GM19467 (cell line): ENCODE measurements around the gene IBA57.

ENCODE experiments used
- ATAC-seq: cut with Tn5 transposase; IDR thresholded peaks from one replicate; pipeline ENCODE4 v1.9.1; 2021; ENCODE audit warnings: mild to moderate bottlenecking, moderate library complexity; ENCODE audit not compliant: unreplicated experiment

IBA57 gene

DNA sequence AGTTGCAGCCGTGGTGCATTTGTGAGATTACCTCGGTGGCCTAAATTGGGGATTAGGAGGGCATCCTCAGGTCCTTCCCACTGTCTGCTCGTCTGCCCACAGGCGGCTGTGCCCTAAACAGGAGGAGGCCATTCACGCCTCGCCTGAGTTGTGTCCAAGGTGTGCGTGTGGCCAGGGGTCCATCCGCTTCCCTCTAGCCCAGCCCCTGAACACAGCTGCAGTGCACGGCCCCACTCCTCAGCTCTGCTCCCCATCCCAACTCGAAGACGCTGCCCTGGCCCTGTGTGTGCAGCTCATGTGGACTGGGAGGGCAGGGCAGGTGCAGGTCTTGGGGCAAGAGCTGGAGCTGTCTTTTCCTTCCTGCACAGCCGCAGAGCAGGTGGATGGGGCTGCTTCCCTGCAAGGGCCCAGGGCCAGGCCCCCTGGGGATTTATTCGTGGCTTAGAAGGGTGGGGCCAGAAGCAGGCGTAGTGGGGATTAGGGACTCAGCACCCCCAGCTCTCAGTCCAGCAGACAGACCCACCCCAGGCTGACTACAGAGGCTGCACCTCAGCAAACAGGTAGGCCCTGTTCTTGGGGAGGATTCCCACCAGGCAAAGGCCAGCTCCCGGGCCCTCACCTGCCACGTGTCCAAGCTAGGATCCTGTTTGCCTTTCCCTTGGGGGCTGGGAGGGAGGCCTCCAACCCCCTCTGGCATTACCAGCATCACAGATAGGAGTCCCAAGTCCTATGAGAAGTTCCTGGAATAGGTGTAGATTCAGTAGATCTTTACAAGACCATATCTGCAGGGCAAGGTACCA, 21.2 kb upstream of the IBA57 start:
- no peak for ATAC-seq

DNA sequence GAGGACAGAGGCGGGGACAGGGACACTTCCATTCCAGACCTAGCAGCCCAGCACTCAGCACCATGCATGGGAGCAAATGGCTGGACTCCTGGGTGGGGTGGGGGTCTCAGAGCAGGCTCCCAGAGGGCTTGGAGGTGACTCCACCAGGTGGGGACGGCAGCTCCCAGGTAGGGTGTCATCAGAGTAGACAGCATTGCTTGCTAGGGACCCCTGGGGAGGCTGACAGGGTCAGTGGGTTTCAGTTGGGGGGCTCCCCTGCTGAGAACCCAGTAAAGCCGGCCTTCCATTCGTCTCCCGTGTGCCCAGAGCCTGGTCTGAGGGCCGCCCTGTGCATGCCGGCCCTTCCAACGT, 20.6 kb upstream of the IBA57 start:
- ATAC-seq = no peak

GRCh38 chr1:228145463-228146416, 19.9 kb upstream of the IBA57 start:
- ATAC-seq = no peak

- ATAC-seq = no peak
These were observed 19.0 kb upstream of the IBA57 start for GRCh38 chr1:228146417-228147150.

DNA sequence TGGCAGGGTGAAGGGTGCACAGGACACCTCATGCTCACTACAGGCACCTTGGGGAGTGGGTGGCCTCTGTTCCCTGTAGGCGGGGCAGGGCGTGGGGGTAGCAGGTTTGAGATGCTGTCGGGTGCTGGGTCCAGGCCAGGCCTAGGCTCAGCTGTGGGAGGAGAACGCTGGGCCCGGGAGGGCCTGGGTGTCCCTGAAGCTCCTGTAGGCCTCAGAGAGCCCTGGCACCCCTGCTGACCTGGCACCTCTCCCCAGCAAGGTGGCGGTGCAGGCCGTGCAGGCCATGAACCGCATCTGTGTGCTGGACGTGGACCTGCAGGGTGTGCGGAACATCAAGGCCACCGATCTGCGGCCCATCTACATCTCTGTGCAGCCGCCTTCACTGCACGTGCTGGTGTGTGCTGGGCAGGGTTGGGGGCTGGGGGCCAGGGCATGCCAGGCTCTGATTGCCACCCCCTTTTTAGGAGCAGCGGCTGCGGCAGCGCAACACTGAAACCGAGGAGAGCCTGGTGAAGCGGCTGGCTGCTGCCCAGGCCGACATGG, 18.4 kb upstream of the IBA57 start:
- ATAC-seq = no peak

DNA sequence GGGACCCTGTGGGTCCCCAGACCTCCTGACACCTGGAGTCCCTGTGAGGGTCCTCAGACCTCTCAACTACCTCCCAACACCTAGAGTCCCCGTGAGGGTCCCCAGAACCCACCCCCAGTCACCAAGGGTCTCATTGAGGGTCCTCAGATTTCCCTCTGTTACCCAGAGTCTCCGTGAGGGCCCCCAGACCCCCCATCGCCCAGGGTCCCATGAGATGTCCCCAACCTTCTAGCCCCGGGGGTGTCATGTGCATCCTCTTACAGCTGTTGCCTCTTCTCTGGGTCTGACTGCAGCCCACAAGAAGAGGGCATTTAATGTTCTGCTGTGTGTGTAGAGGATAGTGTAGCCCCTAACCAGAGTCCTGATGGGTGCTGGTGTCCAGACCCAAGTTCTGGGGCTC, 17.8 kb upstream of the IBA57 start:
- no peak for ATAC-seq

DNA sequence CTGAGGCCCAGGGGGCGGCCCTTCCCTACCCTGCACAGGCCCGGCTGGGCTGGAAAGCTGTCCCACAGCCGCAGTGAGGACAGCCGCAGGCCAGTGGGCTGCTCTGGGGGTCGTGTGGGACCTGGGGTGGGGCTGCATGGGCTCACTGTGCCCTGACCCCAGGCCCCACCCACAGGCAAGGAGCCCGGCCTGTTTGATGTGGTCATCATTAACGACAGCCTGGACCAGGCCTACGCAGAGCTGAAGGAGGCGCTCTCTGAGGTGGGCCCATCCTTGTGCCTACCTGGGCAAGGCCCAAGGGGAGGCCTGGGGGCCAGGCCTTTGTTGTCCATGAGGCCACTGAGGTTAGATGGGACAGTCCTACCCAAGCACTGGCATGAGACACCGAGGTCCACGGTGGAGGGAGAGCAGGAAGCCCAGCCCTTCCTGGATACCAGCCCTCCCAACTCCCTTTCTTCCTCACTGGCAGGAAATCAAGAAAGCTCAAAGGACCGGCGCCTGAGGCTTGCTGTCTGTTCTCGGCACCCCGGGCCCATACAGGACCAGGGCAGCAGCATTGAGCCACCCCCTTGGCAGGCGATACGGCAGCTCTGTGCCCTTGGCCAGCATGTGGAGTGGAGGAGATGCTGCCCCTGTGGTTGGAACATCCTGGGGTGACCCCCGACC, 17.3 kb upstream of the IBA57 start:
- ATAC-seq = no peak

DNA sequence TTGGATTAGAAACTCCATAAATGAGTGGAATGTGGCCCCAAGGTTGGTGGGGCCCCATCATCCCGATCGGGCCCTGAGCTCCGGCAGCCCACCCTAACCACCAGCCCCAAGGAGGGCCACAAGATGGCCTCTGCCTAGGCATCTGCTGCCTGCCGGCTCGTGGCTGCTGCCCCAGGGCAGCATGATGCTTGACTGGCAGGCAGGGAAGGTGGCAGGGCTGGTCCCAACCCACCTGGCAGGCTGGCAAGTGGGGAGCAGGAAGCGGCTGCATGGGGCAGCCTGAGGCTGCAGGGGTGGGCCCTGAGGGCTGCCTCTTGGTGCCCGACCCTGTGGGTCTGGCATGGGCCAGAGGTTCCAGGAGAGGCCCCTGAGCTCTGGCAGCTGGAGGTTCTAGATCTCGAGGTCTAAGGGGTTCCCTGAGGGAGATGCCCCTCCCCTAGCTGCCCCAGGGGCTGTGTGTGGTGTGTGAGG, 16.6 kb upstream of the IBA57 start:
- no peak for ATAC-seq

GRCh38 chr1:228149406-228150119, 16.0 kb upstream of the IBA57 start, which contains the start of gene GJC2:
GJC2 (plus strand) TSS chr1:228149930; CDS start chr1:228157759, 7,829 bp downstream.
- ATAC-seq = no peak

DNA sequence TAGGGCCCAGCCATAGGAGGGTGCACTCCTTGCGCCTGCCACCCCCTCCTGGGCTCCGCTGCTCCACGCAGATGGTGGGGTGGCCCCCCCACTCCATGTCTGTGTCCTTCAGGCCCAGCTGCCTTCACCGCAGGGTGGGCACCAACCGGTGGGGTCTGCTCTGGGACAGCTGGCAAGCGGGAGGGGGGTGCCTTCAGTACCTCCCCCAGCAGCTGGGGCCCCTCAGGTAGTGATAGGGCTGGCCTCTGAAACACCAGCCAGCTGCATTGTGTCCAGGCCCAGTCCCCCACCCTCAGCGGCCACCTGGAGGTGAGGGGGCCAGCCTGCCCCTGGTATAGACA, 15.5 kb upstream of the IBA57 start:
- no peak for ATAC-seq

GRCh38 chr1:228150461-228151179, 15.0 kb upstream of the IBA57 start:
- ATAC-seq = no peak

- no peak for ATAC-seq
These were observed 14.3 kb upstream of the IBA57 start for GRCh38 chr1:228151180-228151925.

- ATAC-seq = no peak
These were observed 13.3 kb upstream of the IBA57 start for GRCh38 chr1:228152097-228152917.

- no peak for ATAC-seq
These were observed 12.7 kb upstream of the IBA57 start for GRCh38 chr1:228152918-228153258.

DNA sequence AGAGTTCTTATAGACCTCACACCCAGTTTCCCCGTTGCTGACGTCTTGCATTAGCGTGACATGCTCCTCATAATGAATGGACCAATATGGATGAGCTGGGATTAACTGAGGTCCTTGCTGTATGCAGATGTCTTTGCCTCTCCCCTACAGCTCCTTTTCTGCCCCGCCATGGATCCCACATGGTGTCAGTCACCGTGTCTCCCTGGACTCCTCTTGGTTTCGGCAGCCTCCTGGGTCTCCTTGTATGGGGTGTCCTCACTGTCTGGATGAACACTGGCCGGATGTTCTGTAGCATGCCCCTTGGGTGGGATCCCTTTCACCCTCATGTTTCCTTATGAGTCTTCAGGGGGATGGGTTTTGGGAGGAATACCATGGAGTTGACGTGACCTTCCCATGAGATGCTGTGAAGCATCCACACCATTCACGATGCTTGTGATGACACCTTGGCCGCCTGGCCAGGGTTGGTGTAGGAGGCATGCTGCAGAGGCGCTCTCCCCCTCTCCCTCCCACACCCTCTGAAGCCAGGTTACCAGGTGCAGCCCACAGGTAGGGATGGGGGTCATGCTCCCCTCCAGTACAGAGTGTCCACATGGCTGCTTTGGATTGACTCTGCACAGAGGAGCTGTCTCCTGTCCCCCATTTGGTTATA, 11.5 kb upstream of the IBA57 start:
- ATAC-seq = no peak

- ATAC-seq = no peak
These were observed 10.7 kb upstream of the IBA57 start for GRCh38 chr1:228154670-228155571.
